Stimulated activated CD4-positive, alpha-beta T cell treated with anti-CD3 and anti-CD28 coated beads, TNF-alpha, amount 100 ng/mL, for 4 hours (primary cell): ENCODE measurements around the gene PKD1.
"Not testable (repeated sequence)": the region's sequence is repeated elsewhere in the genome, so short reads cannot be mapped to it uniquely, and the experiment has no call there.

Experiments
- DNase-seq, 3 experiments: peaks; one replicate each; pipeline ENCODE4 v3.0.0-alpha.2; 2020; ENCODE audit warnings: low read depth in 3 of 3

PKD1 gene

DNA sequence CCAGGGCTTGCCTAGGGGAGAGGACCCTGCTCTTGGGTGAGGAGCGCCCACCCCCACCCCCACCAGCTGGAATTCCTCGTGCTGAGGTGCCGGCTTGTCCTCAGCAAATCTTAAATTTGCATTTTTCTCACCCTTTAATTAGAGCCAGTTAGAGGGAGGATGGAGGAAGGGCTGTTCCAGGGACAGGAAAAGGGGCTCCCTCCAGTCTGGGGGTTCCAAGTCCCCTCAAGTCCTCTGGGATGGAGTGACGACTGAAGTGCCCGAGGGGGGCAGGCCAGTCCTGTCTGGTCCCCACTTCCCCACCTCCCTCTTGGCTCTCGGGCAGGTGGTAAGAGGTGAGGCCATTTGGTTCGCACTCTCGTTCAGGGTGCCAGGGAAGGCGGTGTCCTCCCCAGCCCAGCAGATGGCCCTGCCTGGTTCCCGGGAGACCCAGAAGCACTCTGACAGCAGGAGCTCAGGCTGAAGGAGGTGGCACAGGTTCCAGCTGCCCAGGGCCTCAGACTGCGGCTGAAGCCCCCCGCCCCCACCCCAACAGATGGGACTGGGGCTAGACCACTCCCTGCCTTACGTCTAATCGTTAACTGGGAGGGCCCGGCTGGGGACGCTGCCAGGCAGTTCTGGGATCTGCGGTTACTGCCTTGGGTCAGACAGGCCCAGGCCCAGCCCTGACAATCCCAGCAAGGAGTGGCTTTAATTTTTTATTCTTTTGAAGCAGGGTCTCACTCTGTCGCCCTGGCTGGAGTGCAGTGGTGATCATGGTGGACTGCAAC lies 14.9 kb upstream of the PKD1 start:
- DNase-seq = peak in 1 of 3 experiments; percentile 17

DNA sequence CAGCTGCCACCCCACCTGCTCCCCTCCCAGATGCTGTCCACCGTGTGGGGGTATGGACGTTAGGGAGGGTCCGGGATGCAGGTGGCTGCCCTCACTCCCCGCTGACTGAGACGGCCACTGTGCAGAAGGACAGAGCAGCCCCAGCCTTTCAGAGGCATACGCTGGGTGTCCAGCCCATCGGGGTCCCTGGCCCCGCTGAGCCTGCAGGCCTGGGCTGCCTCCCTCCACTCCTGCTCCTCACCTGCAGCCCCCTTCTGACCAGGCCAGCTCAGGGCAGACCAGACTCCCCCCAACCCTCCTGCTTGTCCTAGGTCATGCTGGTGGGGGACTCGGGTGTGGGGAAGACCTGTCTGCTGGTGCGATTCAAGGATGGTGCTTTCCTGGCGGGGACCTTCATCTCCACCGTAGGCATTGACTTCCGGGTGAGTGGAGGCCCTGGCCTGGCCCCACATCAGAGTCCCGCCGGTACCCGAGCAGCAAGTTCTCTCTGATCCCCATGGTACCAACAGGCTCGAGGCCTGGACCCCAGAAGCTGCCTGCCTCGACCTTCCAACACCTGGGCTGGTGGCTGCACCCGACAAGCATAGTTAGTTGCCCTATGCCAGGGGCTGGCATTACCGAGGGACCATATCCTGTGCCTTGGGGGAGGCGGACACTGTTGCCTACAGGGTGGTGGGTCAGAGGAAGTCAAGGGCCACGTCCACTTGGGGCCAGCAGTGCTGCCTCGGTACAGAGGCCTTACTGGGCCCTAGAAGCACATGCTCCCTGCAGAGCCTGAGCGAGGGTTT lies 14.1 kb upstream of the PKD1 start:
- peak in 1 of 3 experiments; percentile 18 for DNase-seq

DNA sequence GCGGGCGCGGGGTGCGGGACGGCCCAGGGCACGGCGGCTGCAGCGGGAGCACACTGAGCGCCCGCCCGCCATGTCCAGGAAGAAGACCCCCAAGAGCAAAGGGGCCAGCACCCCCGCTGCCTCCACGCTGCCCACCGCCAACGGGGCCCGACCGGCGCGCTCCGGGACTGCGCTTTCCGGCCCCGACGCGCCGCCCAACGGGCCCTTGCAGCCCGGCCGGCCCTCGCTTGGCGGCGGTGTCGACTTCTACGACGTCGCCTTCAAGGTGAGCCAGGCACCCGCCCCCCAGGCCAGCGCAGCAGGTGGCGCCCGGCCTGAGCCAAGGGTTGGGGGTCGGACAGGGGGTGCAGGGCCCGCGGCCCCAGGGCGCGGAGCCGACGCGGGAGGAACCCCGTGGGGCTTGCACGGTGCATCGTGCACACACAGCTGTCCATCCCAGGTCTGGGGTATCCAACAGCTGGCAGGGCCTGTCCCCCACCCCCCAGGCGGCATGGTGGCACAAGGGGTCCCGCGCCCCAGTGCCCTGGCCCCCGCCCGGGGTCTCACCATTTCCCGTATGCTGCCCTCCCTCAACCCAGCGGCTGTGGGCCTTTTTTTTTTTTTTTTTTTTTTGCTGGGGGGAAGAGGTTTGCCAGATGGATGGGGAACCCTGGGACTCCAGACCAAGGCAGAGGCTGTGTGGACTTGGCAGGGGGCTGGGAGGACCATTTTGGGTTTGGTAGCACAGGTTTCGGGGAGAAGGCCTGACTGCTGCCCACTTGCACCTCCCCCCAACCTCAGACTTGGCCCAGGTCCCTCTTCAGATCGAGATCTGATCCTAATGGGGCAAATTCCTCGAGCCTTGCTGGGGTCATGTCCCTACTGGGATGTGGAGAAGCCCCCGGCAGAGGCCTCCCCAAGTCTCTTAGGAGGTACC lies 13.3 kb upstream of the PKD1 start:
- DNase-seq = no peak

DNA sequence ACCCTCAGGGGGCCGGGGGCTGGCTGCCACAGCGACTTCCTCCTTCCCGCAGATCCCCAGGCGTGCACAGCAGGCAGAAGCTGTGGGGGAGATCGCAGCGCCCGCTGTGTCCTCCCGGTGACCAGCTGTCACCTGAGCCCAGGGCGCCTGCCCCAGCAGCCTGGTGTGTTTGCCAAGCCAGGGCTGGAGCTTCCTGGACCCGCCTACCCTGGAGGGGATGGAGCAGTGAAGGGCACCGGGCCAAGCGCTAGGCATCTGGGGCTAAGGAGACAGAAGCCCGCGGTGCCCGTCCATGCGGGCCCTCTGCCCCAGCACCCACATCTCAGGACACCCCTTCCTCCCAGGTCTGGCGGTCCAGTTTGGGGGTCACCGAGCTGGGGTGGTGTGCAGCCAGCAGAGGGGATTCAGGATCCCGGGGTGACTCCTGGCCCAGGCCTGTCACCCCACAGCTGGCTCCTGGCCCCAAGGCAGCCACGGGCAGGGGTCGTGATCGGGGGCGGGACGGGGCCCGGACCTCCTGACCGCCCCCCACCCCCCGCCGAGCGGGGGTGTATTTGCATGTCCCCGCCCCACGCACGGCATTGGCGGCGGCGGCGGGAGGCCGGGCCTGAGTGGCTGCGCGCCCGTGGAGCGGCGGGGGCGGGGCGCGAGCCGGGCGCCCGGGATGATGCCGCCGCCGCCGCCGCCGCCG lies 12.4 kb upstream of the PKD1 start, which contains the start of gene RAB26:
RAB26 (plus strand) TSS at position 645 of the 691 bp plus-strand sequence. CDS start 159 bp downstream, outside the sequence.
- DNase-seq = peak in 2 of 3 experiments; percentile 17 to 36

DNA sequence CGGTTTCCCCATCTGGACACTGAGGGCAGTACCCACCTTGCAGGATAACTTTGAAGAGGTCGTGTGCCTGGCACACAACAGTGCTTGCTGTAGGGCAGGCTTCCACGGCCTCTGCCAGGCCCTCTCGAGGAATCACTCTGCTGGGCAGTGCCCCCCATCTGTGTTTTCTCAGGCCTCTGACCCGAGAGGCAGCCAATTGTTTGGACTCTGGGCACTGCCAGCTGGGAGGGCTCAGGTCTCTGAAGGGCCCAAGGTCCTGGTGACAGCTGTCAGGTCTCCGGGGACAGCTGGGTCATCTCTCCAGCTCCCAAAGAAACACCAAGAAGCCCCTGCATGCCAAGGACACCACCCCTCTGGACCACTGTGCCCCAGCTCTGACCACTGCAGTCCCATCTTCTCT lies 11.7 kb upstream of the PKD1 start:
- no peak for DNase-seq

DNA sequence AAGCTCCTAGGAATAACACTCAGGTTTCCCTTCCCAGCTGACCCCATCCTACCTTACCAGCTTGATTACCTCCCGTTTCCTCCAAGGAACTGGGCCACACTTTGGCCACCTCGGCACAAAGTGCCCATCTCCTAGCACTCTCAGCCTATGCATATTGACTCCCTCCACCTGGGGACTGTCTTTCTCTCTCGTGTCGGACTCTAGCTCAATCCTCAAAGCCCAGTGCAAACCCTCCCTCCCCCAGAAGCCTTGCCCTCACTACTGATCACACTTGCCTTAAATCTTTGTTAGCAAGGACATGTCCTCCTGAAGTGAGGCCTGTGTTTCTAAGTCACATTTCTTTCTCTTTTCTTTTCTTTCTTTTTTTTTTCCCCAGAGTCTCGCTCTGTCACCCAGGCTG lies 10.1 kb upstream of the PKD1 start:
- DNase-seq = no peak

DNA sequence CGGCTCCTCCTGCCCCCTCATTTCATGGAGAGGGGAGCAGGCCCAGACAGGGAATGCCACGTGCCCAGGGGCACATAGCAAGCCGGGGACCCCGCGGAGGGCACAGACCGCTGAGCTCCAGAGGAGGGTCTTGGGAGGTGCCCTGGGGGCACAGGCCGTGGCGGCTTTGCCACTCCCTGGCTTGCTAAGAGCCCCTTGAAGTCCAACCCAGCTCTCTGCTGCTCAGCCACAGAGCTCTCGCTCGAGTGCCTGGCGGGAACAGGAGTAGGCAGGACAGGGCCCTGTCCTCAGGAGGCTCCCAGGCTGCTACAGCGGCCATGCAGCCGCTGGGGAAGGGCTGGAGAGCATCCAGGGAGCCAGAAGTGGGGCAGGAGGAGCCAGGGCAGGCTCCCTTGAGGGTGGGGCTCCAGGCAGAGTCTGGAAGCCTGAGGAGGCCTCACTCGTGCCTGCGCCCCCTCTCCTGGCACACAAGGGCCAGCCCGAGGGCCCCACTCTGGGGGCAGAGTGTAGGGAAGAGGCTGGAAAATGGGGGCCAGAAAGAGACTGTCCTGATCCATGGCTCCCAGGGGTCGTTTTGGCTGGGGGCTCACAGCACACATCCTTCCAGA lies 8.3 kb upstream of the PKD1 start:
- no peak for DNase-seq

DNA sequence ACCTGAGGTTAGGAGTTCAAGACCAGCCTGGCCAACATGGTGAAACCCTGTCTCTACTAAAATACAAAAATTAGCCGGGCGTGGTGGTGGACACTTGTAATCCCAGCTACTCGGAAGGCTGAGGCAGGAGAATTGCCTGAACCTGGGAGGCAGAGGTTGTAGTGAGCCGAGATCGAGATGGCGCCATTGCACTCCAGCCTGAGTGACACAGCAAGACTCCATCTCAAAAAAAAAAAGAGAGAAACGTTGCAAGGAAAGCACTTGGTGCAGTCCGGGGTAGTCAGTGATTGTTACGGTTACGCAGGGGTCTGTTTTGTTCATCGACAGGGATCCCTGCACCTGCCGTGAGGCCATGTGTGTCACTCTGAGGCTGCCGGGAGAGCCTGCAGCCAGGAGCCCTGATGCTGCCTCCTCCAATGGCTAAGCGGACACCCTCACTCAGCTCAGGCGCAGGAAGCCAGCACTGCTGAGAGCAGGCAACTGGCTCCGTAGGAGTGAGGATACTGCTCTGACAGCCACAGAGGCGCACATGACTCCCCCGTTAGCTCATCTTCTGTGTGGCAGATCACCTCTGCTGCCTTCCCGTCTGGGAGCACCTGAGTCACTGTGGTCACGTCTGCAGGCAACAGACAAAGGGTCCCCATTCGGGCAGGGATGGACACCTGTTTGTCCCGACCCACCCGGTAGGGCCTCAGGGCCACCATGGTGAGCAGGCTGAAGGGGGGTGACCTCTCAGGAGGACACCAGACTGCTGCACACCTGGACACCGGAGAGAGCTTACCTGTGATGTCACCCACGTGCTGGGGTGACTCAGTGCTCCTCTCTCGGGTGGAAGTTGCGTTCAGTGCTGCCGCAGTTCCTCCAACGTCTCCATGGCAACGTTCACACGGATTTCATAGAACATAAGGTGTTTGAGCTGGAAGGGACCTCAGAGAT lies 7.5 kb upstream of the PKD1 start:
- no peak for DNase-seq

DNA sequence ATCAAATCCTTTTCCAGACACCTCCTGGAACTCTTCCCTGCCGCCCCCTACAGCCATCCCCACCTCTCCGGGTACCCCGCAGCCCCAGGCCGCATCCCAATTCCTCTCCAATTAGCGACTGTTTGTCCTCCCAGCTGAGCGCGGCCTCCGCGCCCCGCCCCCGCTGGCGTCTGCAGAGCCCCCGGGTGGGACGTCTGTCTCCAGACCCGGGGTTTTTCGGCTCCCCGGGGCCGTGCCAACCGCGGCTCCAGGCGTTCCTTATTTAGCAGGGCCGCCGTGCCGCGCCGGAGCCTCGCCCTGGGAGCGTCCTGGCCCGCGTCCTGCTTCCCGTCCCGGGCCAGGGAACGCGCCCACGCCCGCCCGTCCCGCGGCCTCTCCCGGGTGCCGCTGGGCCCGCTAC lies 627 bp downstream of the PKD1 start:
- DNase-seq = not testable (repeated sequence)

DNA sequence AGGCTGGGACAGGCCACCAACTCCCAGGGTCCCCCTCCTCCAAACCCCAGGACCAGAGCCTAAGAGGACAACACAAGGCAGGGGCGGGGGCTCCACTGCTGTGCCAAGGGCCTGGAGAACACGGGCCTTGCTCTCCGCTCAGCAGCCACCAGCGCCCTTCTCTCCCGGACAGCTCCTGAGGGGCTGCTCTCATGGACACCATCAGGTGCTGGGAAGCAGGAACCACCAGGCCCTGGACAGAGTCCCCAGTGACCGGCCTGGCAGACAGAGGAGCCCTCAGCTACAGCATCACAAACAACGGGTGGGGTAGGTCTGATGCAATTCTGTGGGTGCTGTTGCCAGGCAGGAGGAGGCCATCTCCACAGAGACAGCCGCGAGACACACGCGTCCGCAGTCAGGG lies 1.9 kb downstream of the PKD1 start:
- not testable (repeated sequence) for DNase-seq

DNA sequence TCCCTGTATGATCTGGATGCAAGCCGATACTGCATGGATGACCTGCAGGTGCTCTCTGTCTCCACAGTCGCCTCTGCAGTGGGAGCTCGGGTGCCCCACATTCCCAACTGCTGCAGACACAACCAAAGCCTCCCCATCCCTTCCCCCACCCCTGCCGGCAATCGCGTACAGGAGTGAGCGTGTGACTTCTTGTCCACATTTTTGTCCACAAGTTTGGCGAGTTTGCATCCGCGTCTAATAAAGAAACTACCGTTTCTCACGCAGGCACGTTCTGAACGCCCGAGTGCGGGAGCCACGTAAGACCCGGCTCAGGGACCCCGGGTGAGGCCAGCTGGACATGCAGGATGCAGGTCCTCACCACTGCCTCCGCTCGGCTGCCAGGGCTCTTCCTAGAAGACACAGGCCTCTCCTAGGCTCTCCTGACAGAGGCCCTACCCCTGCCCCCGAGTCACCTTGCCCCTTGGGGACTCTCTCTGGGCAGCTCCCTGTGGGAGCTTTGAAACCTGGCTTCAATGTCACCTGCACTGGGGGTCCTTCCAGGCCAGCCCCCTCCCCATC lies 5.7 kb downstream of the PKD1 start:
- not testable (repeated sequence) for DNase-seq

DNA sequence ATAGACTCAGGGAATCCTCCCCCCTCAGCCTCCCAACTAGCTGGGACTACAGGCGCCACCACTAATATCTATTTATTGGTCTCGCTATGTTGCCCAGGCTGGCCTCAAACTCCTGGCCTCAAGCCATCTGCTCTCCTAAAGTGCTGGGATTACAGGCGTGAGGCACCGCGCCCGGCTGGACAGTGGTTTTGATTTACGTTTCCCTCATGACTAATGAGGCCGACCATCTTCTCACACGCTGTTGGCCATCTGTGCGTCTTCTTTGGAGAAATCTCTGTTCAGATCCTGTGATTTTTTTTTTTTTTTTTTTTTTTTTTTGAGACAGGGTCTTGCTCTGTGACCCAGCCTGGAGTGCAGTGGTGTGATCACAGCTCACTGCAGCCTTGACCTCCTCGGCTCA lies 6.4 kb downstream of the PKD1 start:
- DNase-seq = not testable (repeated sequence)

DNA sequence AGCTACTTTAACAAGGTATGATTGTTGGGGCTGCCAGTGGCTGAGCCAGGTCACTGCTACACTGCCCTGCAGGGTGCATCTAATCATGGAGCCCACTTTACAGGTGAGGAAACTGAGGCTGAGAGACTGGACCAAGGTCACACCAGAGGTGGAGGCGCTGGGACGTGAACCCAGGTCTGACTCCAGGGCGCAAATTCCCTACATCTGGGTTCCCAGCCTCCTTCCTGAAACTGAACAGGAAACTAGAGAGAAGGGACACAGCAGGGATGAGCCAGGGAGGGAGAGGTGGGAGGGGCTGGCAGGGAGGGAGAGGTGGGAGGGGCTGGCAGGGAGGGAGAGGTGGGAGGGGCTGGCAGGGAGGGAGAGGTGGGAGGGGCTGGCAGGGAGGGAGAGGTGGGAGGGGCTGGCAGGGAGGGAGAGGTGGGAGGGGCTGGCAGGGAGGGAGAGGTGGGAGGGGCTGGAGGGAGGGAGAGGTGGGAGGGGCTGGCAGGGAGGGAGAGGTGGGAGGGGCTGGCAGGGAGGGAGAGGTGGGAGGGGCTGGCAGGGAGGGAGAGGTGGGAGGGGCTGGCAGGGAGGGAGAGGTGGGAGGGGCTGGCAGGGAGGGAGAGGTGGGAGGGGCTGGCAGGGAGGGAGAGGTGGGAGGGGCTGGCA lies 7.9 kb downstream of the PKD1 start:
- DNase-seq = not testable (repeated sequence)

DNA sequence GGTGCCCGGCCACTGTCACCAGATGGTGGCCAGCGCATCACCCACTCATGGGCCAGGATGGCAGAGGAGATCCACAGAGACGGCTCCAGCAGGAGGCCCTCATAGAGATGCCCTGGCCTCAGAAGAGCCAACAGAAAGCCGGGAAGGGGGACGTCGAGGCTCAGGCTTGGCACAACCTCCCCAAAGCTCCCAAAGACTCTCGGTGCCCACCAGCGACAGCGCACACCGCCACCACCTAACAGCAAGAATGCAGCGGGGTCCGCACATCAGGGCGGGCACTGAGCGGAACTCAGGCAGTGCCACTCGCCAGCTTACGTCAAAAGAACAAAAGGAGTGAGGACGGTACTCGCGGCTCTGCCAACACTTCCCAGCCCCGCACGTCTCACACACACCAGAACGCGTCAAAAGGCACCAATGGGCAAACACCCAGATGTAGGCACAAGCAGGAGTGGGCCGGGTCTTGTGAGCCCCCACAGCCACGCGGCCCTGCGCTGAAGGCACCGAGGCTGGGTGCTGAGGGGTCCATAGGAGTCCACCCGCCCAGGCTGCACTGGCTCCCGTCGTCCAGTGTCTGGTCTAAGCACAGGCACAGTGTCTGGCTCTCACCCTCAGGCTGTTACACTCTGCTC lies 8.7 kb downstream of the PKD1 start:
- not testable (repeated sequence) for DNase-seq

DNA sequence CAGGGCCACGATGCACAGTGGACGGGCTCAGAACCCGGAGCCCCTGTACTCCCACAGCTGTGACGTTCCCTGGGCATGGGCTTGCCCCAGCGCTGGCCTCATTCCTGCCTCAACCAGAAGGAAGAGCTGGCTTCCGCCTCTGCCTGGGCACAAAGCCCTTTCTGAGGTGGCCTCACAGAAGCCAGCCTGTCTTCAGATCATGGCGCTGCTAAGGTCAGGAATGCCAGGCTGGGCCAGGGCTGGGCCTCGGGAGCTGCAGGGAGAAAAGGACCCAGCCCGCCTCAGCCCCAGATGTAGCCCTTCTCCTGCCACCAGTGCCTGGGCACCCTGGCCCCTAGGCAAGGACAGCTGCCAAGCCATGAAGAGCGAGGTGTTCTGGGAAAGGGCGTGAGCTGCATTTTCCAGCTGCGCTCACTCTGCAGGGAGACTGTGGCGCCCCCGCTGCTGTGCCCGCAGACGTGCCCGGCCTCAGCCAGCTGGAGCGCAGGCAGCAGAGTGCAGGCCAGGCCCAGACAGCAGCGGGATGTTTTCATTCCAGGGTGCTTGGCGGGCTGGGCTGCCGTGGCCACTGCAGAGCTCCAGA lies 9.4 kb downstream of the PKD1 start:
- not testable (repeated sequence) for DNase-seq

DNA sequence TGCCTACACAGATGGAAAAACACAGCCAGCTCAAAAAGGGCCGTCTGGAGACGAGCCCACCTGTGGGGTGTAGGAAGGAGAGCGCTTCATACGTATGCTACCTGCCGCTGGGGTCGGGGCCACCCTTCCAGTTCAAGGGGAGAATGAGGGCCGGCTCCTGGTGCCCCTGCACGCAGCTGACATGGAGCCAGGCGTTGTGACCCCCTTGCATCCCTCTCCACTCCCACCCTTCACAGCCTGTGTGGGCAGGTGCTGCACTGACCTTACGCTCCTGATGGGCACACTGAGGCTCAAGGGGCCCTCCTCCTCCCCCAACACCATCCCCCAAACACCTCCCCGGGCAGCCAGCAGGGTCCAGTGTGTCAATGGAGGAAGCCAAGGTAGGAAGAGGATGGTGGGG lies 10.1 kb downstream of the PKD1 start:
- DNase-seq = not testable (repeated sequence)

DNA sequence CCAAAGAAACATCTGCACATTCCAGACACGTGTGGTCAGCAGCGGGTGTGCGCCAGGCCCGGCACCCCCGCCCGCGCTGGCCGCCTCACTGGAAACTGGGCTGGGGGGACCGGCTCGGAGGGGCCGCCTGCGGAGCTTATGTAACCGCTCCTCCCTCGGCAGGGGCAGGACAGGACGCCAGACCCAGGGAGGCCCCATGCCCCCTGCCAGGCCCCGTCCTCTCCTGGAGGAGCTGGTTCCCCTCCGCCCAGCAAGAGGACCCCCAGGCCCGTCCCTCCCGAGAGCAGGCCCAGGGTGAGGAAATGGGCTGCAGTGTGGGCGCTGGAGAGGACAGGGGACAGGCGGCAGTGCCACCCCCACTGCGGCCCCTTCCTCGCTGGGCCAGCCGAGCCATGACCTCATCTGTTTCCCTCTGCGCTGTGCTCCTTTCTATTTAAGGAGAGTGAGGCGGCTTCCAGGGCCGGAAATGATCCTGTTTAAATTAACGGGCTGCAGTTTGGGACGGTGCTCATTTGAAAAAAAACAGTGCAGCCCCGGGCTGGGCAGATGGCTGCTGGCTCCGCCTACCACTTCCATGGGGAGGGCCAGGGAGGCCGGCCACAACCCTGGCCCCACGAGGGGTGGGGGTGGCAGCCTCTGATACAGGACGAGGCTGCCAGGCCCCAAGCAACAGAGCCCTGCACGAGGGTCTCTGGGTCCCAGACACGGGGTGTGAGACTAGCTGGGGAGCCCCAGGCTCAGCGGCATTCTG lies 10.8 kb downstream of the PKD1 start:
- not testable (repeated sequence) for DNase-seq
